Measurements from ENCODE around the gene KCTD16.

DNA sequence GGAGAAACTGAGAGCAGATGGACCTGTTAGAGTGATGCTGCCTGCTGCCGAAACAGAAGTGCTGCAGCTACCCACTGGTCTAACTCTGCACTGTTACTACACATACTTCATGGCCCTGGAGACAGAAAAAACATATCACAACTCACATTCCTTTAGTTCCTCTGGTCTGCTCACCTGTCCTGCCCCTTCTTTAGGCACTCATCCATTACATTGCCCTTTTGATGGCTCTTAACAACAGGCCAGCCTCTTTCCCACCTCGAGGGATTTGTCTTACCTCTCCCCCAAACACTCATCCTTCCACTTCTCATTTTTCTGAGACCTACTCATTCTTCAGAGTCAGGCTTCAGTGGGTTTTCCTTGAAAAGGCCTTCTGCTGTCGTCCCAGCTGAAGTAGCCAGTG, 49.2 kb downstream of the KCTD16 start:
- TF ChIP-seq POLR2A (IDR thresholded peaks at IDR 0.05) (no peak), CTCF (IDR thresholded peaks at IDR 0.05) (no peak)

Data from body of pancreas (tissue), 4 donors.